GM12892 (cell line): ENCODE data around the gene CYLC2.

ENCODE experiments used
- POLR2A ChIP-seq: IDR thresholded peaks from 2 replicates; pipeline ENCODE4 v1.6.1; 2011; ENCODE audit warnings: low read depth, low read length, control low read depth
- POLR2AphosphoS5 ChIP-seq: IDR thresholded peaks from 2 replicates; pipeline ENCODE4 v1.6.1; 2011; ENCODE audit warnings: low read depth, low read length, control low read depth
- TAF1 ChIP-seq: IDR thresholded peaks from 2 replicates; pipeline ENCODE4 v1.6.1; 2011; ENCODE audit warnings: low read depth, mild to moderate bottlenecking, control low read depth, low read length, borderline replicate concordance

DNA sequence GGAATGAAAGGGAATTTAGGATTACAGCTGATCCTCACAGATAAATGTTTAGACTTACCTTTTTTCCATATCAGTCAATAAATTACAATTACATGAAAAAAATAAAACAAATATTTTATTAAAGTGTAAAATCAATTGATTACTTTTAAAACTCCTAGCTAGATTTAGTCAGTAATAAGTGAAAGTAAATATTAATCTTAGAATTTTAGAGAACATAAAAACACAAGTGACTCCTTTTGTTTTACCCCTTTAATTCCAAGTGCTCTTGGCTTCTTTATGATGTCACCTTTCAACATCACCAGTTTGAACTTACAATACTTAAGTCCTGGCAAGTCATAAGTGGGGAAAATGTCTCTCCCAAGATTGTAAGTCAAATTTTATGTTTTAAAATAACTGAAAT, at the start of gene CYLC2:
- TF ChIP-seq POLR2AphosphoS5 (no peak), POLR2A (no peak), TAF1 (no peak)
